Neural cell (in vitro differentiated cells): ENCODE data around the gene FANCC. TPM values are rescaled to one million over a fixed set of nuclear protein-coding genes. Genes with fewer than 3 reads are reported as not detected.

ENCODE experiments used
- H2AFZ ChIP-seq: fragments of 200-600, 300-800 bp; sonication (generic), shearing (Covaris generic); 2 replicates; pipeline ENCODE4 v1.6.0; 2014; ENCODE audit warnings: low read depth, mild to moderate bottlenecking, antibody characterized with exemption, low read length, moderate library complexity
- H3F3A ChIP-seq: fragments of 200-600 bp; shearing (Covaris generic); 2 replicates; pipeline ENCODE4 v1.6.1; 2016; ENCODE audit warnings: mild to moderate bottlenecking, moderate library complexity, mixed read lengths, antibody characterized with exemption, low read length; ENCODE audit not compliant: insufficient read depth, poor library complexity, severe bottlenecking
- H3K27ac ChIP-seq: fragments of 200-600, 300-800 bp; sonication (generic), shearing (Covaris generic); 2 replicates; pipeline ENCODE4 v1.5.1; 2014; ENCODE audit warnings: mild to moderate bottlenecking, low read length, moderate library complexity
- H3K27me3 ChIP-seq: fragments of 300-800, 200-600 bp; sonication (generic), shearing (Covaris generic); 2 replicates; pipeline ENCODE4 v1.6.0; 2014; ENCODE audit warnings: mild to moderate bottlenecking, low read depth, low read length, moderate library complexity; ENCODE audit not compliant: insufficient read depth
- H3K36me3 ChIP-seq: fragments of 300-800, 200-600 bp; sonication (generic), shearing (Covaris generic); 2 replicates; pipeline ENCODE4 v1.5.1; 2014; ENCODE audit warnings: mild to moderate bottlenecking, antibody characterized with exemption, low read length, moderate library complexity; ENCODE audit not compliant: insufficient read depth
- H3K4me2 ChIP-seq: fragments of 300-800, 200-600 bp; sonication (generic), shearing (Covaris generic); 2 replicates; pipeline ENCODE4 v1.6.0; 2014; ENCODE audit warnings: mild to moderate bottlenecking, low read length
- H3K4me3 ChIP-seq: fragments of 300-800, 200-600 bp; sonication (generic), shearing (Covaris generic); 2 replicates; pipeline ENCODE4 v1.5.1; 2014; ENCODE audit warnings: mild to moderate bottlenecking, low read length, moderate library complexity
- H3K79me2 ChIP-seq: fragments of 200-600 bp; shearing (Covaris generic); replicated peaks from 2 replicates; pipeline ENCODE4 v1.6.0; 2014; ENCODE audit warnings: mild to moderate bottlenecking, low read length, moderate library complexity; ENCODE audit not compliant: insufficient read depth
- H3K9ac ChIP-seq: fragments of 300-800, 200-600 bp; sonication (generic), shearing (Covaris generic); 2 replicates; pipeline ENCODE4 v1.6.1; 2016; ENCODE audit warnings: mild to moderate bottlenecking, low read length, mixed read lengths
- H3K9me2 ChIP-seq: fragments of 200-600 bp; shearing (Covaris generic); 2 replicates; pipeline ENCODE4 v1.6.1; 2016; ENCODE audit warnings: mild to moderate bottlenecking, low read length, mixed read lengths; ENCODE audit not compliant: insufficient read depth
- H3K9me3 ChIP-seq: fragments of 200-600, 300-800 bp; sonication (generic), shearing (Covaris generic); 2 replicates; pipeline ENCODE4 v1.6.1; 2016; ENCODE audit warnings: mild to moderate bottlenecking, mixed run types, low read length, moderate library complexity, mixed read lengths
- H4K20me1 ChIP-seq: fragments of 200-600 bp; shearing (Covaris generic); 2 replicates; pipeline ENCODE4 v1.6.1; 2016; ENCODE audit warnings: mild to moderate bottlenecking, mixed run types; ENCODE audit not compliant: insufficient read depth
- polyA plus RNA-seq: library from polyadenylated mRNA; depleted of rRNA; stranded (reverse); fragments of >200 nt; gene quantifications from 2 replicates; pipeline ENCODE4 v1.2.3, GENCODE V29; 2014
- small RNA-seq, 3 experiments: library from RNA; depleted of rRNA; stranded (forward); fragments of <200 nt; gene quantifications; one replicate each; pipeline ENCODE3, GENCODE V24; 2012
- TF ChIP-seq, protein P1 (sequence below): fragments of 450-650 bp; IDR thresholded peaks from 2 replicates; pipeline ENCODE4 v1.5.1; 2014; ENCODE audit warnings: antibody characterized with exemption, mild to moderate bottlenecking, moderate library complexity; ENCODE audit not compliant: poor library complexity, severe bottlenecking

Gene FANCC
- polyA plus RNA-seq, 1 donor from 2014 or later, result 9.7 TPM

DNA sequence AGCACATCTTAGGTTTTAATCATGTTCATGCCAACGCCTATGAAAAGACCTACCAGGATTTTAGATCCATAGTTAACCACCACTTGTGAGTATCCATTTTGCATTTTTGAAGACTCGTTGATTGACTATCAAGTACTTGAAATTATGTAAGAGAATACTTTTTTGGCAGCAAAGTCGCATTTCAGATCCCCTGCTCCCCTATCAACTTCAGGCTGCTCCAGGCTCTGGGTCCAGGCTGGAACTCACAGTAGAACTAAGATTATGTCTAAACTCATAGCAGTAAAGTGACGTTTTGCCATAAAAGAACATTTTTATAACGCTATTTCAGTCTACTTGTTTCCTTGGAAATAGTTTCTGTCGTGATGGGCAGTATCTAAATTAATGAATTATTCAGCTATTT lies 267.7 kb downstream of the FANCC start:
- Histone ChIP-seq H3K36me3 (no peaks in the 10 kb centered on the region), H3K9me3 (no peaks in the 10 kb centered on the region), H3F3A (peaks cover 5% of the 10 kb centered on the region), H3K27me3 (peaks cover 61% of the 10 kb centered on the region), H3K4me3 (no peak overlapping the region), H3K27ac (no peak overlapping the region), H3K9me2 (no peaks in the 10 kb centered on the region), H4K20me1 (no peaks in the 10 kb centered on the region), H2AFZ (no peak overlapping the region), H3K4me2 (no peak overlapping the region), H3K79me2 (no peaks in the 10 kb centered on the region), H3K9ac (no peak overlapping the region)
- TF ChIP-seq, protein P1, sequence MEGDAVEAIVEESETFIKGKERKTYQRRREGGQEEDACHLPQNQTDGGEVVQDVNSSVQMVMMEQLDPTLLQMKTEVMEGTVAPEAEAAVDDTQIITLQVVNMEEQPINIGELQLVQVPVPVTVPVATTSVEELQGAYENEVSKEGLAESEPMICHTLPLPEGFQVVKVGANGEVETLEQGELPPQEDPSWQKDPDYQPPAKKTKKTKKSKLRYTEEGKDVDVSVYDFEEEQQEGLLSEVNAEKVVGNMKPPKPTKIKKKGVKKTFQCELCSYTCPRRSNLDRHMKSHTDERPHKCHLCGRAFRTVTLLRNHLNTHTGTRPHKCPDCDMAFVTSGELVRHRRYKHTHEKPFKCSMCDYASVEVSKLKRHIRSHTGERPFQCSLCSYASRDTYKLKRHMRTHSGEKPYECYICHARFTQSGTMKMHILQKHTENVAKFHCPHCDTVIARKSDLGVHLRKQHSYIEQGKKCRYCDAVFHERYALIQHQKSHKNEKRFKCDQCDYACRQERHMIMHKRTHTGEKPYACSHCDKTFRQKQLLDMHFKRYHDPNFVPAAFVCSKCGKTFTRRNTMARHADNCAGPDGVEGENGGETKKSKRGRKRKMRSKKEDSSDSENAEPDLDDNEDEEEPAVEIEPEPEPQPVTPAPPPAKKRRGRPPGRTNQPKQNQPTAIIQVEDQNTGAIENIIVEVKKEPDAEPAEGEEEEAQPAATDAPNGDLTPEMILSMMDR, result no peak

Small RNA genes within 50 kb of the gene (small RNA-seq; reads per million reads assigned to genes)
- gene MIR23B (4,959 to 6,876 (median 6,711) reads per million in 3 experiments), gene MIR27B (4,288 to 9,992 (median 9,048) reads per million in 3 experiments), gene MIR3074 (0 reads per million in 3 experiments), gene MIR6081 (0 reads per million in 3 experiments), gene RNA5SP288 (0.16 to 0.46 (median 0.16) reads per million in 3 experiments)

Other genes starting within 250 kb of the FANCC start
- 15.6 and 20.0 TPM in 2 replicates for gene PTCH1, start 199.3 kb upstream of the FANCC start, polyA plus RNA-seq